NB4 (cell line): ENCODE results near the gene SLC5A10.
A peak's percentile ranks its signal among the peaks of the same experiment; 100 is the strongest.

ENCODE experiments used
- DNase-seq: peaks from one replicate; pipeline ENCODE4 v3.0.0; 2010; ENCODE audit warnings: low read depth
- H3K4me3 ChIP-seq: one replicate; pipeline ENCODE4 v1.5.1; 2011; ENCODE audit warnings: mild to moderate bottlenecking, low read depth, low read length, moderate library complexity
- CTCF ChIP-seq: IDR thresholded peaks from one replicate; pipeline ENCODE4 v1.5.1; 2012; ENCODE audit warnings: low read depth, low read length
- MAX ChIP-seq: IDR thresholded peaks from 2 replicates; pipeline ENCODE4 v1.6.1; 2011; ENCODE audit warnings: low read depth, low read length
- MYC ChIP-seq: IDR thresholded peaks from 2 replicates; pipeline ENCODE4 v1.6.1; 2011; ENCODE audit warnings: low read depth, low read length
- POLR2A ChIP-seq: IDR thresholded peaks from 2 replicates; pipeline ENCODE4 v1.6.1; 2011; ENCODE audit warnings: mild to moderate bottlenecking; ENCODE audit not compliant: insufficient read length; ENCODE audit errors: extremely low read depth

The SLC5A10 gene

GRCh38 chr17:19001907-19002590 is 50.1 kb downstream of the SLC5A10 start:
- TF ChIP-seq POLR2A (no peak), CTCF (no peak), MAX (no peak), MYC (no peak)
- H3K4me3 ChIP-seq: no peak overlapping the region
- DNase-seq: no peak

GRCh38 chr17:19002805-19003542 is 51.0 kb downstream of the SLC5A10 start:
- no peak for TF ChIP-seq MAX
- no peak for TF ChIP-seq CTCF
- no peak for TF ChIP-seq MYC
- no peak overlapping the region for H3K4me3 ChIP-seq
- peak; percentile 23 for DNase-seq

GRCh38 chr17:19003543-19004420 is 51.8 kb downstream of the SLC5A10 start:
- no peak for DNase-seq
- no peak for TF ChIP-seq MYC
- TF ChIP-seq MAX: no peak
- TF ChIP-seq CTCF: no peak
- no peak for TF ChIP-seq POLR2A
- H3K4me3 ChIP-seq: peak overlapping the region; percentile 72

- DNase-seq: peak; percentile 88
Observed at GRCh38 chr17:19004421-19005136, 52.6 kb downstream of the SLC5A10 start, which contains the start of gene FAM83G. TSS of gene FAM83G (minus strand) at chr17:19004764. CDS start at chr17:19004041, 723 bp downstream.

More at GRCh38 chr17:19004421-19005136, 52.6 kb downstream of the SLC5A10 start, which contains the start of gene FAM83G:
- no peak for TF ChIP-seq MYC
- peak; percentile 32 for TF ChIP-seq POLR2A
- no peak for TF ChIP-seq CTCF
- TF ChIP-seq MAX: peak; percentile 77
- H3K4me3 ChIP-seq: peak within 1 kb of the TSS; percentile 72
